ENCODE data around the gene MRGPRF. TPM values are rescaled to one million over a fixed set of nuclear protein-coding genes. Genes with fewer than 3 reads are reported as not detected.

The MRGPRF gene
- total RNA-seq, 1 experiment from 2014 or later = 0.61 TPM

DNA sequence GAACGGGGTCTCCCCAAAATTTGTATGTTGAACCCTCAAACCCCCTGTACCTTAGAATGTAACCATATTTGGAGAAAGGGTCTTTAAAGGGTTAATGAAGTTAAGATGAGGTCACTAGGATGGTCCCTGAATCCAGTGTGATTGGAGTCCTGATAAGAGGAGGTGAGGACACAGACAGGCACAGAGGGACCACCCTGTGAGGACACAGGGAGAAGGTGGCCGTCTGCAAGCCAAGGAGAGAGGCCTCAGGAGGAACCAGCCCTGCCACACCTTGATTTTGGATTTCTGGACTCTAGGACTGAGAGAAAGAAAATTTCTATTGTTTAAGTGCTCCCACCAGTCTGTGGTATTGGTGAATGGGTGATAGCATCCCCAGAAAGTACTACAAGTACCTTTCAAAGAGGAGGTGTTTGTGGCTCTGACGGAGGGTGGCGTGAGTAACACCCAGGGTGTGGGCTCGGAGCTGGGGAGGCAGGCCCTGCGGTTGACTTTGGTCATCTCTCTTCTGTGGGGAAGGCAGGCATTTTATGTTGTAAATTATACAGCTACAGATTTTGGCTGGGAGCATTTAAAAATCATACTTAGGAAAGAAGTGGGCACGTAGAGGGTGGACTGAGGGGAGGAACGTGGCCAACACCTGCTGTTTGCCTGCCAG, 13.8 kb downstream of the MRGPRF start:
- DNase-seq (ENCODE audit: low read depth, low spot score) = no peak
- in situ Hi-C loops (cut with HindIII; ENCODE audit: low pct_unique_long_range_greater_than_20kb, low sequenced_read_pairs) = no loop called here

DNA sequence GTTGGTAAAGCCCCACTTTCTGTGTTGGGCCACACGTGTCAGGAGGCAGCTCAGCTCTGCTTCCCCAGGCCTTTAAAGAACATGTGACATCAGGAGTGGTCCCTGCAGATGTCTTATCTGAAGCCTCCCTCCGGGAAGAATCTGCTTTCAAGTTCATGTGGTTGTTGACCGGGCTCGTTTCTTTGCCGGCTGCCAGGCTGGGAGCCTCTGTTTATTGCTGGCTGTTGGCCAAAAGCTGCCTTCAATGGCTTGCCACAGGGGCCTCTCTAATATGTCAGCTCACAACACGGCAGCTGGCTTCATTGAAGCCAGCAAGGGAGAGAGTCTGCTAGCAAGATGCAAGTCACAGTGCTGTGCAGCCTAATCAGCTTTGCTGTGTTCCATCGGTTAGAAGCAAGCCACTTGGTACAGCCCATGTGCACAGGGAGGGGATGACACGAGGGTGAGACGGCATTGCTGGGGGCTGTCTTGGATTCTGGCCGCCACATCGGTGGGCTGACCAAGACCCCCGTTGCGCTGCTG, 14.6 kb downstream of the MRGPRF start:
- DNase-seq (ENCODE audit: low read depth, low spot score) = peak; percentile 54
- in situ Hi-C loops (cut with HindIII; ENCODE audit: low pct_unique_long_range_greater_than_20kb, low sequenced_read_pairs) = no loop called here

DNA sequence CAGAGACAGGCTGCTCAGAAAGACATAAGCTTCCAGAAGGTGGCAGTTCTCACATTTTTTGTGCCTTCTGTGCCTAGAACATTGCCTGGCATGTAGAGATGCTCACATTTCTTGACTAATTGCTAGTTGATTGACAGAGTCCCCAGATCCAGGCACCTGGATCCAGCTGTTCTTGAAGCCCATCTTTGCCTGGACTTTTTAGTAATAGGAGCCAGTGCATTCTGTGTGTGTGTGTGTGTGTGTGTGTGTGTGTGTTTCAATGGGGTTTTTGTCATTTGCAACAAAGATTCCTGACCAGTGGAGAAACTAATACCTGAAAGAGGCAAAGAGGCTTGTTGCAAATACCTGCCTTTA, 15.1 kb downstream of the MRGPRF start:
- in situ Hi-C loops (cut with HindIII; ENCODE audit: low pct_unique_long_range_greater_than_20kb, low sequenced_read_pairs) = no loop called here
- DNase-seq (ENCODE audit: low read depth, low spot score) = no peak

DNA sequence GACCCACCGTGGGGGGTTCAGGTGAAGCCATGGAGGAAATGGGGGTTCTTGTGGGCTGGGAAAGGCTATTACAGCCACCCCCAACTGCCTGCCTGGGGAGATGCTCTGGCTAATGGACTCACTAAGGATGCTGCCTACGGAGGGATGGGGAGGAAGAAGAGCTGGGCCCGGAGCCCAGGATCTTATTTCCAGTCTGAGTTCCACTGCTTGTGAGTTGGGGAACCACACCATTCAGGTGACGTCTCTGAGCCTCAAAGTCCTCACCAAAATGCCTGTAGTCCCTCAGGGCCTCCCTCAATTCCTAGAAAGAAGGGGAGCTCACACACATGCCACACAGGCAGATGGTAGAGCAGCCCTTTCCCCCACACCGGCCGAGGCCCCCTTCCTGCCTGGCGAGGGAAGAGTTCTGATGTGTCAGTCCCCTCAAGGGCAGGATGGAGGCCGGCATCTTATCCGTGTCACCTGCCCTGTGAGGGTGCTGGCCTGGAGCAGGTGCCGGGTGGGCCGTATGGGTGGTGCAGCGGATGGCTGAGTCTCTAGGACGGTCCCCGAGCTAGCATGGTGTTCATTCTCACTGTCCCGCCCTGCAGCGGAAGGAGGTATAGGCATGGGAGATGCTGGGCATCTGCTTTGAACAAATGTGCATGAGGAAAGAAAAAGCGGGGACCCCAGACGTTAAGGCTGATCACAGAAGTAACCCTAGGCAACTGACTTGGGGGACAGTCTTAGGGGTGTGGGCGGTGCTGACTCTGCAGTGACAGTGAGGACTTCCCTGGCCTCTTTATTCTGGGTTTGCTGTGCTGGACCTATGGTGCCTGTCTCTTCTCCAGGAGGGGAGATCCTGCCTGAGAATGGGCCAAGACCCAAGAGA, 15.7 kb downstream of the MRGPRF start:
- in situ Hi-C loops (cut with HindIII; ENCODE audit: low pct_unique_long_range_greater_than_20kb, low sequenced_read_pairs) = no loop called here
- DNase-seq (ENCODE audit: low read depth, low spot score) = no peak

DNA sequence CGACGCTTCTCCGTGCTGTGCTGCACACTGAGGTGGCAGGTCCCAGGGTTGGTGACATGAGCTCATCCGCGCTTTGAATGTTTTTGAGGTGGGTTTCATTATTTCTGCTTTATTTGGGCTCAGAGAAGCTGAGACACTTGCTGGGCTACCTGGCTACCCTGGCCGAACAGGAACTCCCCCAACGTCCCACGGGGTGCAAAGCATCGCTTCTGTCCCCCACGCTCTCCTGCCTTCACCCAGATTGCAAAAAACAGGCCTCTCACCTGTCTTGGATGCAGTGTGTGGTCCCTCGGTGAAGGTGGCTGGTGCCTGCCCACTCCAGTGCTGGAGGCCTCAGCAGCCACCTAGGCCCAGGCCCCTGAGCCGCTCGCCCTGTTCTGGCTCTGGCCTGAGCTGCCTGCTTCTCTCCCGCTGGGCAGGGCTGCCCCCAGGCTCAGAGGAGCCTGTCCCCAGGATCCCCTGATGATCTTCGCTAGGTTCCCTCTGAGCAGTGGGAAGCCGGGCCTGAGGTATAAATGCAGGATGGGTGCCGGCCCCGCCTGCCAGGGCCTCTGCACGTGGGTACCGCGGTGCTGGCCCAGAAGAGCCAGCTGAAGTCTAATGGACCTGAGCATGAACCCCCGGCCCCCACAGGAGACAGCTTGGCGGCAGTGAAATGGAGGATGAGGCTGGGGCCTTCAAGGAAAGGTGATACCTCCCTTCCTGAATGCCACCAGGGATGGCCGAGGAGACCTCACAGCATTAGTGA, 16.5 kb downstream of the MRGPRF start:
- no peak for DNase-seq (ENCODE audit: low read depth, low spot score)
- in situ Hi-C loops (cut with HindIII; ENCODE audit: low pct_unique_long_range_greater_than_20kb, low sequenced_read_pairs) = no loop called here

DNA sequence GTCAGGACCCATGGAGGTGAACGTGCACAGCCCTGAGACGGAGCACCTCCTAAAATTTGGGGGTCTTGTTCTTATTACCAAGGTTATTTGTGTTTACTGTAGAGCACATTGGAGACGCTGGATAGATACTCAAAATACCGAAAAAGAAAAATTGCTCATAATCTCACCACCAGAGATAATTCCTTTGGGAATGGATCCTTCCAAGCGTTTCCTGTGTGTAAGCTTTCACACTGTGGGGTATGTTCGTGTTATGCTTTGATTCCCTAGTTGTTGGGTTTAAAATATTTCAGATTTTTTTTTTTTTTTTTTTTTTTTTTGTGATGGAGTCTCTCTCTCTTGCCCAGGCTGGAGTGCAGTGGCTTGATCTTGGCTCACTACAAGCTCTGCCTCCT, 18.2 kb downstream of the MRGPRF start:
- no peak for DNase-seq (ENCODE audit: low read depth, low spot score)
- in situ Hi-C loops (cut with HindIII; ENCODE audit: low pct_unique_long_range_greater_than_20kb, low sequenced_read_pairs) = no loop called here

DNA sequence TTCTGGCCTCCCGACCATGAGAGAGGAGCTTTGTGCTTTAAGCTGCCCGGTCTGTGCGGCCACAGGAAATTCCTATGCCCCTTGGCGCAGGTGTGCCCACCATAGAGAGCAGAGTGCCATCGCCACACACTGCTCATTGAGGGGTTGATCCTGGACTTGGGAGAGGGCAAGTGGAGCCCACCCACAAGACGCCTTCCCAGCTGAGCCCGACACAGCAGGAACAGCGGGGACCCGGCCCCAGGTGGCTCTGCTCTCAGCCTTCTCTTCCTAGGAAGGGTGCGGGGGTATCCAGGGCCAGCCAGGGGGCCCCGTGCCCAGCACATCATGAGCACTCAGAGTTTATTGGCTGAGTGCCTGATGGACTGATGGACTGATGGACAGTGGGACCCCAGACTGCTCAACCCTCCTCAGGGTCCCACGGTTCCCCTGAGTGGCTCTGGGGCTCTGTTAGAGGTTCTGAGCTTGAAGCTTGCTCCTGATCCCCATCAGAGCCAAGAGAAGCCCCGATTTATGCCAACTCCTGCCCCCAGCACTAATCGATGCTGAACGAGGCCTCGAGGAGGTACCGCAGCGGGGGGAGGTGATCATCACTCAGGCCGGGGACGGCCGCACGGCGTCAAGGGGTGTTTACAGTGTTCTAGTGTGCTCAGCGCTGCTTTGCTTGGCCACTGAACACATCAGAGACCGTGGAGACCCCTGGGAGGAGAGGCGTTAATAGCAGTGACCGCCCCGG, 18.7 kb downstream of the MRGPRF start:
- in situ Hi-C loops (cut with HindIII; ENCODE audit: low pct_unique_long_range_greater_than_20kb, low sequenced_read_pairs) = no loop called here

DNA sequence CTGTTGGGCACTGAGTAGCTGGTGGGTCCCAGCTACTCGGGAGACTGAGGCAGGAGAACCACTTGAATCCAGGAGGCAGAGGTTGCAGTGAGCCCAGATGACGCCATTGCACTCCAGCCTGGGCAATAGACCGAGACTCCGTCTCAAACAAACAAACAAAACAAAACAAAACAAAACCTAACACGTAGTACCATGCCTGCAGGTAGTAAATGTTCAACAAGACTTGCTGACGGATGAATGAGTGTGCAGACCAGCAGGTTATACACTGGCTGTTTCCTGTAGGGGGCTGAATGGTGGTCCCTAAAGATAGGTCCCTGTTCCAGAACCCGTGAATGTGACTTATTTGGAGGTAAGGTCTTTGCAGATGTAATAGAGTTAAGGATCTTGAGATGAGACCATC, 19.5 kb downstream of the MRGPRF start:
- in situ Hi-C loops (cut with HindIII; ENCODE audit: low pct_unique_long_range_greater_than_20kb, low sequenced_read_pairs) = no loop called here
- no peak for DNase-seq (ENCODE audit: low read depth, low spot score)

More for the DNA sequence above, 18.7 kb downstream of the MRGPRF start:
- DNase-seq (ENCODE audit: low read depth, low spot score) = no peak

DNA sequence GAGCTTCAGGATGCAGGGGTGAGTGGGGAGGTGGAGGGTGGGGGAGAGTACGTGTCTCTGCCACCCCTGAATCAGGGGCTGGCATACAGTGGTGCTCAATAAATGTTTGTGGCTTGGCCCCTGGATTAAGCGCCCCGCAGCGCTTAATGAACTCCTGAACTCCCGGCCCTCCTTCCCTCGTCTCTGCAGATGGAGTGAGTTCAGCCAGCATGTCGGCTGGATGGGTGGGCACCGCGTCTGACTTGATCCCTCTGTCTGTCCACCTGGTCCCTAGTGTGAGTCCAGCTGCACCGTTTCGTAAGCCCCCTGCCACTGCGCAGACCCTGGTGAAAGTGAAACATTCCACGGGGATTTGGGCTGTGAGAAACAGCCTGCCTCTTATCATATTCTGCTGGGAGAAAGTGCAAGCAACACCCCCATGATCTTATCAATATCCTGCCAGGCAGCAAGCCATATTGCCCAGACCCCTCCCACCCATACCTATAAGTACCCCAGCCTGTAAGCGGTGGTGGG, 20.2 kb downstream of the MRGPRF start:
- in situ Hi-C loops (cut with HindIII; ENCODE audit: low pct_unique_long_range_greater_than_20kb, low sequenced_read_pairs) = no loop called here
- DNase-seq (ENCODE audit: low read depth, low spot score) = no peak

DNA sequence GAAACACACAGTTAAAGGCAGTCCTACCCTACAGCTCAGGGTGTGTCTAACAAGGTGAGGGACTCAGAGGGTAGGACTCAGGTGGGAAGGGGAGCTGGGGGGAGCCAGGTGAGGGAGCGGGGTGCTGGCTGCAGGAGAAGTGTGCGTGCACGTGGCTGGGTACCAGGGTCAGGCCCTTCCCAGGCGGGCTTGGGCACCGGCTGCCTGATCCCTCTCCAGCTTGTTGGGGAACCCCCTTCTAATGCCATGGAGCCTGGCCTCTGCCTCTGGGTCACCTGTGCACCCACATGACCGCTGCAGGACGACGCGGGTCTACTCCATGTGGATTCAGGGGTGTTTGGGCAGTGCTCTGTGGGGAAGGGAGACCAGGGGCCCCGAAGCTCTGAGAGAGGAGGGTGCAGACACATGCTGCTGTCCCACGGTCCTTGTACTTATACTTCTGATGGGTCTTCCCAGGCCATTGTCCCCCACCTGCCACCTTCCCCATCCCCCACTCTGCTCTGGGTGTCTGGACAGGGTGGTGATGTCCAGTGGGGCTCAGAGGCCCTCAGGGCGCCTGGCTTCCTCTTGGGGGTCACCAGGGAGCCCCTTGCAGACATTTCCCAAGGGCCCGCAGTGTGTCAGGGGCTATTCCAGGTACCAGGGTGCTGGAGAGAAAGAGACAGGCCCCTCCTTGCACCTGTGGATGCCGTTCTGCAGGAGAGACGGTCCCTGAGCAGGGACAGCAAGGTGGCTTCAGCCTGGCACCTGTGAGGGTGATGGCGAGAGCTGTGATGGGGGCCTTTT, 21.9 kb downstream of the MRGPRF start:
- DNase-seq (ENCODE audit: low read depth, low spot score) = no peak
- in situ Hi-C loops (cut with HindIII; ENCODE audit: low pct_unique_long_range_greater_than_20kb, low sequenced_read_pairs) = no loop called here

DNA sequence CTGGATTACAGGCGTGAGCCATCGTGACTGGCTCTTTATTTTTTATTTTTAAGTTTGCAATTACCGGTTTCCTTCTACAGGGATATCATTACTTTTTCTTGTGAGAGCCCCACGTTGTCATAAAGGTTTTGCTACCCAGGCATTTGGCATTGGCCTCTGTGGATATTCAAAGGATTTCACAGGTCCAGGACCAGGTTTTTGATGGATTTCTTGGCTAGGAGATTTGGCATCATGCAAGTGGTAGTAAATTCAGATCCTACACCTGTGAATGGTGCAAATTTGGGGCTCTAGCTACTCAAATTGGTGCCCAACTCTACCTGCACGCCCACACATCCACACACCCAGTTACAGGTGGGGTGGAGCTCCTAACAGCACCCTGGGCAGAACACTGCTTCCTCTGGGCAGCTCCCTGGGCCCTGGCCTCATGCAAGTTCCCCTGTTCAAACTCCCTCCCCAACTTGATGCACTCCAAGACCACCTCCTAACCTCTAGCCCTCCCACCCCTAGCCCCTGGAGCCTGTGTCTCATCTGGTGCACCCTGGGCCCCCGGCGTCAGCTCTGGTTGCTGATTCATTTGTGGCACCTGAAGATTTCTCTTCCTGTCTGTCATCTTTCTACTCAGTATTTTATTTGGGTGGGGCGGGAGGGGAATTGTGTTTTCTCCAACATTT, 23.0 kb downstream of the MRGPRF start:
- DNase-seq (ENCODE audit: low read depth, low spot score) = no peak
- in situ Hi-C loops (cut with HindIII; ENCODE audit: low pct_unique_long_range_greater_than_20kb, low sequenced_read_pairs) = no loop called here

DNA sequence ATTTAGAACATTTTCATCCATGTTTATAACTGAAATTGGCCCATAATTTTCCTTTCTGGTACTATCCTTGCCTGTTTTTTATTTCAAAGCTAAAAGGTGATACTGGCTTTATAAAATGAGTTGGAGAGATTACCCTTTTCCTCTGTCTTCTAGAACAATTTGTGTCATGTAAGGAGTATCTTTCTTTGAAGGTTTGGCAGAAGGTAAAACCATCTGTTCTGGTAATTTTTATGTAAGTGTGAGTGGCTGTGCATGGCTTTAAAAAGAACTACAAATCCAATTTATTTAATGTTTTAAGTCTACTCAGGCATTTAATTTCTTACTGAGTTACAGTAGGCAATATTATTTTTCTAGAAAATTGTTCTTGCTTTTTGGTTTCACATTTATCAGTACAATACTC, 24.6 kb downstream of the MRGPRF start:
- in situ Hi-C loops (cut with HindIII; ENCODE audit: low pct_unique_long_range_greater_than_20kb, low sequenced_read_pairs) = no loop called here
- no peak for DNase-seq (ENCODE audit: low read depth, low spot score)

DNA sequence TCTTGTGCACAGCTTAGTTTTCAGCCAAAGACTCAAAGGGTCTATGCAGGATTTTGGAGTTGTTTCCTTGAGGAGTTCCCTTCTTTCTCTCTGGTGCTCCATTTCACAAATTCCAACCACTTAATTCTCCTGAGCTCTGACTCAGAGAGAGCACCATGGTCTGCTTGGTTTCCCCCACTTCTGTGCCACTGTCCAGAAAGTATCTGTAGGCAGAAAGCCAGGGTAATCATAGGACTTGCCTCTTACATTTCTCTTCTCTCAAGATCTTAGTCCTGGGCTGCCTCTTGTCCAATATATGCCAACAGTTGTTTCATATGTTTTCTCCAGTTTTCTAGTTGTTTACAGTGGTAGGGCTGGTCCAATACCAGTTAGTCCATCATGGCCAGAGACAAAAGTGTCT, 25.8 kb downstream of the MRGPRF start:
- DNase-seq (ENCODE audit: low read depth, low spot score) = no peak
- in situ Hi-C loops (cut with HindIII; ENCODE audit: low pct_unique_long_range_greater_than_20kb, low sequenced_read_pairs) = no loop called here

DNA sequence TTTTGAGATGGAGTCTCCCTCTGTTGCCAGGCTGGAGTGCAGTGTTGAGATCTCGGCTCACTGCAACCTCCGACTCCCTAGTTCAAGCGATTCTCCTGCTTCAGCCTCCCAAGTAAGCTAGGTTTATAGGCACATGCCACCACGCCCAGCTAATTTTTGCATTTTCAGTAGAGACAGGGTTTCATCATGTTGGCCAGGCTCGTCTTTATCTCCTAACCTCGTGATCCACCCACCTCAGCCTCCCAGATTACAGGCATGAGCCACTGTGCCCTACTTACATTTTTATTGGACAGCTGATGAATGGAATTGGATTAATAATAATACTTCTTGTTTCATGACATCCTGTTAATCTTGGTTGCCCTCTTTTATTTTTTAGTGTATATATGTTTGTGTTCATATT, 29.2 kb downstream of the MRGPRF start:
- no peak for DNase-seq (ENCODE audit: low read depth, low spot score)
- in situ Hi-C loops (cut with HindIII; ENCODE audit: low pct_unique_long_range_greater_than_20kb, low sequenced_read_pairs) = no loop called here

DNA sequence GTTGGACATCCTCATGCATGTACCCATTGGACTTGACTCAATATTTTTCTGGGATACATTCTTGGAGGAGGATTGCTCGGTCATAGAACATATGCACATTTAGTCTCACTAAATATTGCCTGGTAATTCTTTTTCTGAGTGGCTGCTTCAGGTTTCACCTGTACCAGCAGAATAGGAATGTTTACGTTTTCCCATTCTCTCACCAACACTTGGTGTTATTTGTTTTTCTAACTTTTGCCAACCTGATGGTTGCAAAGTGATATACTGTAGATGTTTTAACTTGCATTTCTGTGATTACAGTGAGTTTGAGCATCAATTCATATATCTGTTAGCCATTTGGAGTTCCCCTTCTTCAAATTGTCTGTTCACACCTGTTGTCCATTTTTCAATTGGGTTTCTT, 30.9 kb downstream of the MRGPRF start:
- in situ Hi-C loops (cut with HindIII; ENCODE audit: low pct_unique_long_range_greater_than_20kb, low sequenced_read_pairs) = no loop called here
- DNase-seq (ENCODE audit: low read depth, low spot score) = no peak

DNA sequence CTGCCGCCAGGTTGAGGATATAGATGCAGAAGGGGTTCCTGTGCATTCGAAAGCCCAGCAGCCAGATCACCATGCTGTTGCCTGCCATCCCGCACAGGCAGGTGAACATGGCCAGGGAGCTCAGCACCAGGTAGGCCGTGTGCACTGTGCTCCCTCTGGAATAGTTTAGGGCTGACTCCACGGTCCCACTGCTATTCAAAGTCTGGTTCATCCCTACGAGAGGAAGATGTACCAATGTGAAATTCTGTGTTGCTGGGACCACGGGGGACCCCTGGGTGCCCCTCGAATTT, 32.3 kb downstream of the MRGPRF start, which contains the start of gene MRGPRD:
TSS of gene MRGPRD (minus strand) at position 211 of the 290 bp plus-strand sequence. CDS start at position 211, 0 bp downstream.
- DNase-seq (ENCODE audit: low read depth, low spot score) = no peak
- in situ Hi-C loops (cut with HindIII; ENCODE audit: low pct_unique_long_range_greater_than_20kb, low sequenced_read_pairs) = no loop called here
